Neural cell (in vitro differentiated cells): Measurements from ENCODE around the gene HTR2B. TPM values are rescaled to one million over a fixed set of nuclear protein-coding genes. Genes with fewer than 3 reads are reported as not detected.

Experiments used
- H2AFZ ChIP-seq: fragments of 200-600, 300-800 bp; sonication (generic), shearing (Covaris generic); 2 replicates; pipeline ENCODE4 v1.6.0; 2014; ENCODE audit warnings: low read depth, mild to moderate bottlenecking, antibody characterized with exemption, low read length, moderate library complexity
- H3F3A ChIP-seq: fragments of 200-600 bp; shearing (Covaris generic); 2 replicates; pipeline ENCODE4 v1.6.1; 2016; ENCODE audit warnings: mild to moderate bottlenecking, moderate library complexity, mixed read lengths, antibody characterized with exemption, low read length; ENCODE audit not compliant: insufficient read depth, poor library complexity, severe bottlenecking
- H3K27ac ChIP-seq: fragments of 200-600, 300-800 bp; sonication (generic), shearing (Covaris generic); 2 replicates; pipeline ENCODE4 v1.5.1; 2014; ENCODE audit warnings: mild to moderate bottlenecking, low read length, moderate library complexity
- H3K27me3 ChIP-seq: fragments of 300-800, 200-600 bp; sonication (generic), shearing (Covaris generic); 2 replicates; pipeline ENCODE4 v1.6.0; 2014; ENCODE audit warnings: mild to moderate bottlenecking, low read depth, low read length, moderate library complexity; ENCODE audit not compliant: insufficient read depth
- H3K36me3 ChIP-seq: fragments of 300-800, 200-600 bp; sonication (generic), shearing (Covaris generic); 2 replicates; pipeline ENCODE4 v1.5.1; 2014; ENCODE audit warnings: mild to moderate bottlenecking, antibody characterized with exemption, low read length, moderate library complexity; ENCODE audit not compliant: insufficient read depth
- H3K4me2 ChIP-seq: fragments of 300-800, 200-600 bp; sonication (generic), shearing (Covaris generic); 2 replicates; pipeline ENCODE4 v1.6.0; 2014; ENCODE audit warnings: mild to moderate bottlenecking, low read length
- H3K4me3 ChIP-seq: fragments of 300-800, 200-600 bp; sonication (generic), shearing (Covaris generic); 2 replicates; pipeline ENCODE4 v1.5.1; 2014; ENCODE audit warnings: mild to moderate bottlenecking, low read length, moderate library complexity
- H3K79me2 ChIP-seq: fragments of 200-600 bp; shearing (Covaris generic); replicated peaks from 2 replicates; pipeline ENCODE4 v1.6.0; 2014; ENCODE audit warnings: mild to moderate bottlenecking, low read length, moderate library complexity; ENCODE audit not compliant: insufficient read depth
- H3K9ac ChIP-seq: fragments of 300-800, 200-600 bp; sonication (generic), shearing (Covaris generic); 2 replicates; pipeline ENCODE4 v1.6.1; 2016; ENCODE audit warnings: mild to moderate bottlenecking, low read length, mixed read lengths
- H3K9me2 ChIP-seq: fragments of 200-600 bp; shearing (Covaris generic); 2 replicates; pipeline ENCODE4 v1.6.1; 2016; ENCODE audit warnings: mild to moderate bottlenecking, low read length, mixed read lengths; ENCODE audit not compliant: insufficient read depth
- H3K9me3 ChIP-seq: fragments of 200-600, 300-800 bp; sonication (generic), shearing (Covaris generic); 2 replicates; pipeline ENCODE4 v1.6.1; 2016; ENCODE audit warnings: mild to moderate bottlenecking, mixed run types, low read length, moderate library complexity, mixed read lengths
- H4K20me1 ChIP-seq: fragments of 200-600 bp; shearing (Covaris generic); 2 replicates; pipeline ENCODE4 v1.6.1; 2016; ENCODE audit warnings: mild to moderate bottlenecking, mixed run types; ENCODE audit not compliant: insufficient read depth
- EP300 ChIP-seq: fragments of 450-650 bp; conservative IDR thresholded peaks from 2 replicates; pipeline ENCODE4 v1.6.1; 2014; ENCODE audit warnings: antibody characterized with exemption, mild to moderate bottlenecking, moderate library complexity; ENCODE audit not compliant: poor library complexity, severe bottlenecking
- EZH2 ChIP-seq: fragments of 200-600, 300-800 bp; shearing (Covaris generic), sonication (generic); IDR thresholded peaks from 2 replicates; pipeline ENCODE4 v1.6.1; 2014; ENCODE audit warnings: antibody characterized with exemption, low read length, borderline replicate concordance, mild to moderate bottlenecking; ENCODE audit not compliant: insufficient read depth, poor library complexity, severe bottlenecking
- MXI1 ChIP-seq: fragments of 450-650 bp; conservative IDR thresholded peaks from 2 replicates; pipeline ENCODE4 v1.6.1; 2014; ENCODE audit warnings: antibody characterized with exemption, mild to moderate bottlenecking; ENCODE audit not compliant: poor library complexity, severe bottlenecking
- SMC3 ChIP-seq: fragments of 450-650 bp; conservative IDR thresholded peaks from 2 replicates; pipeline ENCODE4 v1.6.1; 2014; ENCODE audit warnings: antibody characterized with exemption, mild to moderate bottlenecking, moderate library complexity; ENCODE audit not compliant: poor library complexity
- TAF1 ChIP-seq: IDR thresholded peaks from 2 replicates; pipeline ENCODE4 v1.6.1; 2012; ENCODE audit warnings: low read depth
- polyA plus RNA-seq: library from polyadenylated mRNA; depleted of rRNA; stranded (reverse); fragments of >200 nt; gene quantifications from 2 replicates; pipeline ENCODE4 v1.2.3, GENCODE V29; 2014
- small RNA-seq, 3 experiments: library from RNA; depleted of rRNA; stranded (forward); fragments of <200 nt; gene quantifications; one replicate each; pipeline ENCODE3, GENCODE V24; 2012
- TF ChIP-seq, protein P1 (sequence below): IDR thresholded peaks from 2 replicates; pipeline ENCODE4 v1.6.1; 2012; ENCODE audit warnings: borderline replicate concordance

The HTR2B gene
- polyA plus RNA-seq, 1 donor from 2014 or later, result not detected

DNA sequence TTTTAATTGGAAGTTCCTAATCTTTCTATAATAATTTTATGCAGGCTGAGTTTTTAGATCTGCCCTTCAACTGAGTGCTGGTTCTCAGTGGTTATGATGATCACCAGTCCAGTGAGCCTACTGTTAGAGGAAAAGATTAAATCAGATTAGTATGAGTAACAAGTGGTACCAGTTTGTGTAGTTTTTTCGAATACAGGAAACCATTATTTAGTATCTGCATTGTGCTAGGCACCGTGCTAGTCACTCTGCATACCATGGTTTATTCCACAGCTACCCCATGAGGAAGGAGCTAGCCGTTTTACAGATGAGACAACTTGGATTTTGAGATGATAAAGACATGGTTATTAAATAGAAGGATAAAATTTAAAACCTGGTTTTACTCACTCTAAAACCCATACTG is 62.1 kb downstream of the HTR2B start:
- Histone ChIP-seq H3K9me3 (no peaks in the 10 kb centered on the region), H3F3A (no peaks in the 10 kb centered on the region), H4K20me1 (peaks cover 3% of the 10 kb centered on the region), H3K4me2 (no peak overlapping the region), H3K9me2 (no peaks in the 10 kb centered on the region), H3K4me3 (no peak overlapping the region), H3K79me2 (peaks cover 30% of the 10 kb centered on the region), H3K9ac (no peak overlapping the region), H3K27me3 (no peaks in the 10 kb centered on the region), H3K36me3 (peaks cover 6% of the 10 kb centered on the region), H2AFZ (no peak overlapping the region), H3K27ac (no peak overlapping the region)
- TF ChIP-seq EP300 (no peak), MXI1 (no peak)

DNA sequence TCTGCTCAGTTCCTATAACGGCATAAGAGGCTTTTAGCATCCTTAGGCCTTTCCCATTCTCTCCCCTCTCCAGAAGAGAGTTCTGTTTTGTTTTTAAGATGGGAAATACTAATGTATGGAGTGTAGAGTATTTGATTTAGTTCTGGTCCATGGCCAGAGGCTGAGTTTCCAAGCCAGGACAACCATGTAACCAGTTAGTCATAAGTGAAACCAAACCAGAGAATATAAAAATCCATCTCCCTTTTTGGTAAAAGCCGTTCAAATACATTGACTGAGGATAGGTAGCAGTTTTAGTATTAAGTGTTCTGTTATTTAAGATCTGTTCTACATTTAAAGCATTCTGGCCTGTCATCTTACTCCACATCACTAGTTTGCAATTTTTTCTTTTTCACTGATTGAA is 65.1 kb downstream of the HTR2B start:
- Histone ChIP-seq H2AFZ (no peak overlapping the region), H3K9me3 (no peaks in the 10 kb centered on the region), H3F3A (no peaks in the 10 kb centered on the region), H3K36me3 (no peaks in the 10 kb centered on the region), H3K27me3 (no peaks in the 10 kb centered on the region), H3K9ac (no peak overlapping the region), H3K27ac (no peak overlapping the region), H3K4me2 (no peak overlapping the region), H3K4me3 (no peak overlapping the region), H3K79me2 (peaks cover 41% of the 10 kb centered on the region), H3K9me2 (no peaks in the 10 kb centered on the region), H4K20me1 (peaks cover 3% of the 10 kb centered on the region)
- TF ChIP-seq EZH2, result no peak

DNA sequence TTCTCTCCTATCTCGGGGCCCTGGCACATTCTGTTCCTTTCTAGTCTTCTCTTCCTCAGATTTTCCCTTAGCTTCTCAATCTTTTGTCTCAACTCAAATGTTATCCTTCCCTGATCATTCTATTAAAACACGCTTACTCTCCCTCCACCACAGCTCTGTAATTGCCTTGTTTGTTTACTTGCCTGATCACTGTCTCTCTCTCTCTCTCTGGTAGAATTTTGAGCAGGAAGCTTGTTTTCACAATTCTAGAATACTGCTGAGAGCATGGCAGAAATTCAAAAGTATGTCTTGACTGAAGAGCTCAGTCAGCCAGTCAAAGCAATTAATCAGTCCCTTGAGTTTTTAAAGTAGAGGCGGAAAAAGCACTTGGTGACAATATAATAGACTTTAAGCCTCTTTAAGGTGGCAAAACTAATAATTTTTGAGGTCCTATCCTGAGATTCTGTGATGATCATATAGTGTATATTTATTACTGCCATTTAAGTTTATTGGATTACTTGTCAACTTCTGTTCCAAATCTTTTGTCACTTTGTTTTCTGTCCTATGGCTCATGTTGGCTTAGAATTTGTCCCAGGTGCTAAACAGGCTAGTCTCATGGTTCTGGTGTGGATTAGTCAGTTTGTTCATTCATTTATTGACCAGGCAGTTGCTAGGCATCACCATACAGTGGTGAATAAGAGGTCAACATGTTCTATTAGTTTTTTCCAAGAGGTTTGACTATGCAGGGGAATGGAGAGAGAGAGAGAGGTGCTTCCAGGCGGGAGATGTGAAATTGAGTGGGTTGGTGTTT is 65.9 kb downstream of the HTR2B start:
- Histone ChIP-seq H2AFZ (no peak overlapping the region), H4K20me1 (peaks cover 3% of the 10 kb centered on the region), H3K79me2 (peaks cover 41% of the 10 kb centered on the region), H3K4me2 (peak overlapping the region; percentile 13), H3K27me3 (no peaks in the 10 kb centered on the region), H3K4me3 (peak overlapping the region; percentile 97), H3K9me2 (no peaks in the 10 kb centered on the region), H3F3A (no peaks in the 10 kb centered on the region), H3K27ac (no peak overlapping the region), H3K9ac (no peak overlapping the region), H3K36me3 (no peaks in the 10 kb centered on the region), H3K9me3 (no peaks in the 10 kb centered on the region)
- no peak for TF ChIP-seq MXI1
- TF ChIP-seq TAF1, result no peak
- TF ChIP-seq, protein P1, sequence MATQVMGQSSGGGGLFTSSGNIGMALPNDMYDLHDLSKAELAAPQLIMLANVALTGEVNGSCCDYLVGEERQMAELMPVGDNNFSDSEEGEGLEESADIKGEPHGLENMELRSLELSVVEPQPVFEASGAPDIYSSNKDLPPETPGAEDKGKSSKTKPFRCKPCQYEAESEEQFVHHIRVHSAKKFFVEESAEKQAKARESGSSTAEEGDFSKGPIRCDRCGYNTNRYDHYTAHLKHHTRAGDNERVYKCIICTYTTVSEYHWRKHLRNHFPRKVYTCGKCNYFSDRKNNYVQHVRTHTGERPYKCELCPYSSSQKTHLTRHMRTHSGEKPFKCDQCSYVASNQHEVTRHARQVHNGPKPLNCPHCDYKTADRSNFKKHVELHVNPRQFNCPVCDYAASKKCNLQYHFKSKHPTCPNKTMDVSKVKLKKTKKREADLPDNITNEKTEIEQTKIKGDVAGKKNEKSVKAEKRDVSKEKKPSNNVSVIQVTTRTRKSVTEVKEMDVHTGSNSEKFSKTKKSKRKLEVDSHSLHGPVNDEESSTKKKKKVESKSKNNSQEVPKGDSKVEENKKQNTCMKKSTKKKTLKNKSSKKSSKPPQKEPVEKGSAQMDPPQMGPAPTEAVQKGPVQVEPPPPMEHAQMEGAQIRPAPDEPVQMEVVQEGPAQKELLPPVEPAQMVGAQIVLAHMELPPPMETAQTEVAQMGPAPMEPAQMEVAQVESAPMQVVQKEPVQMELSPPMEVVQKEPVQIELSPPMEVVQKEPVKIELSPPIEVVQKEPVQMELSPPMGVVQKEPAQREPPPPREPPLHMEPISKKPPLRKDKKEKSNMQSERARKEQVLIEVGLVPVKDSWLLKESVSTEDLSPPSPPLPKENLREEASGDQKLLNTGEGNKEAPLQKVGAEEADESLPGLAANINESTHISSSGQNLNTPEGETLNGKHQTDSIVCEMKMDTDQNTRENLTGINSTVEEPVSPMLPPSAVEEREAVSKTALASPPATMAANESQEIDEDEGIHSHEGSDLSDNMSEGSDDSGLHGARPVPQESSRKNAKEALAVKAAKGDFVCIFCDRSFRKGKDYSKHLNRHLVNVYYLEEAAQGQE, result no peak
- no peak for TF ChIP-seq SMC3
- no peak for TF ChIP-seq EZH2

Small RNA genes lying within 50 kb of the gene (small RNA-seq; reads per million reads assigned to genes)
- gene RNU1-93P, result 0 reads per million in 3 experiments

Other genes with a start within 250 kb of the HTR2B start
- gene GPR55, start 199.8 kb downstream of the HTR2B start, polyA plus RNA-seq, result not detected in 2 replicates
- not detected in 2 replicates for gene SPATA3, start 128.9 kb downstream of the HTR2B start, polyA plus RNA-seq
- 37.7 and 73.3 TPM in 2 replicates for gene C2orf72, start 87.5 kb downstream of the HTR2B start, polyA plus RNA-seq
- gene PSMD1, start 68.2 kb downstream of the HTR2B start, polyA plus RNA-seq, result 83.8 and 87.6 TPM in 2 replicates
- 12.5 and 13.9 TPM in 2 replicates for gene ARMC9, start 73.6 kb upstream of the HTR2B start, polyA plus RNA-seq